B cell (primary cell): ENCODE measurements around the gene AGRN. TPM values are rescaled to one million over a fixed set of nuclear protein-coding genes. Genes with fewer than 3 reads are reported as not detected.

Source experiments
- ATAC-seq: fragments of 200-7000 bp; cut with Tn5 transposase; one replicate; pipeline ENCODE4 v1.10.0; 2021; ENCODE audit warnings: low read depth, mild to moderate bottlenecking, moderate number of reproducible peaks, moderate library complexity
- CTCF ChIA-PET: fragments of 350-600 bp; sonication (Branson Sonifier 250); formaldehyde crosslinking; loops from one replicate; lab custom pipeline; 2021; ENCODE audit warnings: antibody characterized with exemption, inconsistent platforms; lab: Charles Lee
- POLR2A ChIA-PET: fragments of 350-600 bp; sonication (Branson Sonifier 250); formaldehyde crosslinking; loops from one replicate; lab custom pipeline; 2021; ENCODE audit warnings: antibody characterized with exemption; lab: Charles Lee
- DNase-seq: peaks from one replicate; pipeline ENCODE4 v3.0.0; 2013
- H2AFZ ChIP-seq: 2 replicates; pipeline ENCODE4 v1.6.1; 2012; ENCODE audit warnings: mild to moderate bottlenecking, low read depth, low read length; ENCODE audit not compliant: insufficient read depth, poor library complexity, severe bottlenecking
- H3K27ac ChIP-seq, 2 donors: 1 replicate in 1 of 2; 2 replicates in 1 of 2; pipeline ENCODE4 v1.5.1; 2012 to 2013; ENCODE audit warnings: low read length in 2 of 2, mild to moderate bottlenecking in 2 of 2, moderate library complexity in 1 of 2
- H3K27me3 ChIP-seq, 4 experiments: fragments of 200-600 bp in 1 of 4; sonication (generic) in 1 of 4; replicated peaks in 1 of 4; 1 replicate in 2 of 4; 2 replicates in 2 of 4; pipeline versions ENCODE4 v1.6.1 to v1.7.0; 2013 to 2016; ENCODE audit warnings: low read length in 3 of 4, mild to moderate bottlenecking in 2 of 4, mixed read lengths in 1 of 4, moderate library complexity in 1 of 4; ENCODE audit not compliant: insufficient read depth in 4 of 4, control insufficient read depth in 3 of 4; ENCODE audit errors: control extremely low read depth in 1 of 4
- H3K36me3 ChIP-seq, 2 experiments: replicated peaks in 1 of 2; 1 replicate in 1 of 2; 2 replicates in 1 of 2; pipeline versions ENCODE4 v1.6.1 to v1.7.1; 2013; ENCODE audit warnings: low read length in 1 of 2; ENCODE audit not compliant: insufficient read depth in 2 of 2, control insufficient read depth in 1 of 2; ENCODE audit errors: control extremely low read depth in 1 of 2, extremely low read depth in 1 of 2
- H3K4me1 ChIP-seq, 2 donors: fragments of 200-600 bp in 1 of 2; sonication (generic) in 1 of 2; 1 replicate in 1 of 2; 2 replicates in 1 of 2; pipeline versions ENCODE4 v1.5.1 to v1.6.1; 2013 to 2017; ENCODE audit warnings: low read length in 2 of 2; ENCODE audit not compliant: control insufficient read depth in 2 of 2, insufficient read depth in 2 of 2
- H3K4me2 ChIP-seq: replicated peaks from 2 replicates; pipeline ENCODE3; 2012; ENCODE audit warnings: mild to moderate bottlenecking, low read depth, low read length; ENCODE audit not compliant: poor library complexity, severe bottlenecking
- H3K4me3 ChIP-seq, 5 experiments: fragments of 200-600 bp in 1 of 5; sonication (generic) in 1 of 5; 1 replicate in 3 of 5; 2 replicates in 2 of 5; pipeline versions ENCODE4 v1.5.1 to v1.7.0; 2011 to 2016; ENCODE audit warnings: low read length in 4 of 5, mild to moderate bottlenecking in 4 of 5, low read depth in 2 of 5, control low read depth in 1 of 5, moderate library complexity in 1 of 5; ENCODE audit not compliant: insufficient read depth in 1 of 5; ENCODE audit errors: control extremely low read depth in 1 of 5, extremely low read depth in 1 of 5
- H3K79me2 ChIP-seq: fragments of 200-600 bp; sonication (generic); one replicate; pipeline ENCODE4 v1.6.0; 2016; ENCODE audit warnings: low read length; ENCODE audit not compliant: control insufficient read depth, insufficient read depth
- H3K9ac ChIP-seq: fragments of 200-600 bp; sonication (generic); 2 replicates; pipeline ENCODE4 v1.6.1; 2017; ENCODE audit warnings: mild to moderate bottlenecking, low read length, moderate library complexity
- H3K9me3 ChIP-seq, 3 donors: one replicate each; pipeline versions ENCODE4 v1.6.1 to v1.7.1; 2013; ENCODE audit warnings: low read length in 2 of 3; ENCODE audit not compliant: control insufficient read depth in 2 of 3, insufficient read depth in 1 of 3; ENCODE audit errors: control extremely low read depth in 1 of 3
- H4K20me1 ChIP-seq: 2 replicates; pipeline ENCODE4 v1.6.0; 2012; ENCODE audit warnings: mild to moderate bottlenecking, low read length; ENCODE audit not compliant: insufficient read depth, control insufficient read depth, poor library complexity, severe bottlenecking
- H3K27ac Mint-ChIP-seq: one replicate; pipeline ENCODE4 v1.8.0; 2021; ENCODE audit warnings: mixed read lengths
- H3K27me3 Mint-ChIP-seq: one replicate; pipeline ENCODE4 v1.8.0; 2021; ENCODE audit warnings: mixed read lengths
- H3K4me1 Mint-ChIP-seq: one replicate; pipeline ENCODE4 v1.8.0; 2021; ENCODE audit warnings: mixed read lengths
- H3K4me3 Mint-ChIP-seq: one replicate; pipeline ENCODE4 v1.8.0; 2021; ENCODE audit warnings: mixed read lengths
- H3K9me3 Mint-ChIP-seq: one replicate; pipeline ENCODE4 v1.8.0; 2022; ENCODE audit warnings: mixed read lengths; ENCODE audit not compliant: insufficient read depth
- EZH2 ChIP-seq: IDR thresholded peaks from 2 replicates; pipeline ENCODE4 v1.6.1; 2012; ENCODE audit warnings: borderline replicate concordance, low read depth, mild to moderate bottlenecking, moderate library complexity, low read length; ENCODE audit not compliant: insufficient read depth, poor library complexity, severe bottlenecking
- WGBS: methylation state at CpG from one replicate; pipeline ENCODE4 v1.1.5; 2013; ENCODE audit warnings: missing lambda C conversion rate; ENCODE audit not compliant: insufficient coverage; 5-methylcytosine and 5-hydroxymethylcytosine counted together
- intact Hi-C: fragments of 100-400 bp; cut with micrococcal nuclease; formaldehyde crosslinking; loops from one replicate; pipeline ENCODE4 v1.10.0; 2022
- polyA plus RNA-seq: library from polyadenylated mRNA; depleted of rRNA; stranded (reverse); fragments of >200 nt; gene quantifications from 2 replicates; pipeline ENCODE4 v1.2.3, GENCODE V29; 2012
- total RNA-seq, 2 donors: library from RNA; stranded (reverse); fragments of 120-200 nt in 1 of 2; gene quantifications; 1 replicate in 1 of 2; 2 replicates in 1 of 2; pipeline versions ENCODE4 v1.2.3 to v1.2.4, GENCODE V29; 2013 to 2022
- TF ChIP-seq, protein P1 (sequence below): fragments of 200-600 bp; IDR thresholded peaks from one replicate; pipeline ENCODE4 v1.8.0; 2022; ENCODE audit warnings: antibody characterized with exemption, mild to moderate bottlenecking

AGRN gene
- total and polyA plus RNA-seq, 2 donors (not counting 1 experiment from before 2014, with no cell fraction given) = 7.3 to 31.3 TPM

- Histone ChIP-seq H3K27ac (no peak overlapping the region), H3K36me3 (no peaks in the 10 kb centered on the region), H3K79me2 (peaks cover 11% of the 10 kb centered on the region), H3K27me3 (peaks cover 0 to 20% (median 6%) of the 10 kb centered on the region in 4 experiments), H3K9ac (no peak overlapping the region), H3K9me3 (no peaks in the 10 kb centered on the region), H4K20me1 (no peaks in the 10 kb centered on the region), H2AFZ (peak overlapping the region; percentile 38), H3K4me2 (peak overlapping the region; percentile 78), H3K4me1 (peaks cover 10 to 28% of the 10 kb centered on the region in 2 donors), H3K4me3 (peak overlapping the region in 4 of 5 experiments; percentile 13 to 53 (median 44))
- ATAC-seq (peak; percentile 91), DNase-seq (peak; percentile 89)
- intact Hi-C loops = loop anchor here (1.0 to 10.0 kb wide), 4 partner anchors 14 to 97 kb away; partner anchors contain the start of genes C1orf159 and HES4
- Mint-ChIP-seq H3K4me3 (peak overlapping the region; percentile 73), H3K4me1 (peaks cover 9% of the 10 kb centered on the region), H3K27ac (peak overlapping the region; percentile 67), H3K9me3 (no peaks in the 10 kb centered on the region), H3K27me3 (no peaks in the 10 kb centered on the region)
- CTCF ChIA-PET = interaction anchor here (0.6 to 3.2 kb wide), 10 partner anchors 13 to 356 kb away, joined by 3 to 17 read pairs (median 5); partner anchors contain the start of gene AURKAIP1
- TF ChIP-seq, protein P1, sequence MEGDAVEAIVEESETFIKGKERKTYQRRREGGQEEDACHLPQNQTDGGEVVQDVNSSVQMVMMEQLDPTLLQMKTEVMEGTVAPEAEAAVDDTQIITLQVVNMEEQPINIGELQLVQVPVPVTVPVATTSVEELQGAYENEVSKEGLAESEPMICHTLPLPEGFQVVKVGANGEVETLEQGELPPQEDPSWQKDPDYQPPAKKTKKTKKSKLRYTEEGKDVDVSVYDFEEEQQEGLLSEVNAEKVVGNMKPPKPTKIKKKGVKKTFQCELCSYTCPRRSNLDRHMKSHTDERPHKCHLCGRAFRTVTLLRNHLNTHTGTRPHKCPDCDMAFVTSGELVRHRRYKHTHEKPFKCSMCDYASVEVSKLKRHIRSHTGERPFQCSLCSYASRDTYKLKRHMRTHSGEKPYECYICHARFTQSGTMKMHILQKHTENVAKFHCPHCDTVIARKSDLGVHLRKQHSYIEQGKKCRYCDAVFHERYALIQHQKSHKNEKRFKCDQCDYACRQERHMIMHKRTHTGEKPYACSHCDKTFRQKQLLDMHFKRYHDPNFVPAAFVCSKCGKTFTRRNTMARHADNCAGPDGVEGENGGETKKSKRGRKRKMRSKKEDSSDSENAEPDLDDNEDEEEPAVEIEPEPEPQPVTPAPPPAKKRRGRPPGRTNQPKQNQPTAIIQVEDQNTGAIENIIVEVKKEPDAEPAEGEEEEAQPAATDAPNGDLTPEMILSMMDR = peak; percentile 47
- TF ChIP-seq EZH2 = no peak
- POLR2A ChIA-PET = interaction anchor here (0.5 to 1.0 kb wide), 3 partner anchors 19 to 115 kb away, joined by 3 to 5 read pairs (median 3); no protein-coding TSS in a partner anchor
- 3% methylated on average over 60 of the region's 91 CpGs for WGBS
Observed at GRCh38 chr1:1019122-1019999, 559 bp upstream of the AGRN start.
